Loucy (cell line): ENCODE results near the gene MIER2.

Experiments used
- H2AFZ ChIP-seq: fragments of 200-600 bp; sonication (generic); 2 replicates; pipeline ENCODE4 v1.6.0; 2016; ENCODE audit warnings: antibody characterized with exemption, mild to moderate bottlenecking, low read length, moderate library complexity
- H3F3A ChIP-seq: fragments of 200-600 bp; 2 replicates; pipeline ENCODE4 v1.6.0; 2016; ENCODE audit warnings: antibody characterized with exemption, low read depth, mild to moderate bottlenecking
- H3K27me3 ChIP-seq: fragments of 200-600 bp; sonication (generic); 2 replicates; pipeline ENCODE4 v1.6.1; 2014; ENCODE audit warnings: low read length, mild to moderate bottlenecking; ENCODE audit not compliant: insufficient read depth, poor library complexity, severe bottlenecking
- H3K36me3 ChIP-seq: fragments of 200-600 bp; sonication (generic); 2 replicates; pipeline ENCODE4 v1.6.1; 2016; ENCODE audit warnings: low read length; ENCODE audit not compliant: insufficient read depth
- H3K4me1 ChIP-seq: fragments of 200-600 bp; sonication (generic); 2 replicates; pipeline ENCODE4 v1.5.1; 2014; ENCODE audit warnings: low read length, mild to moderate bottlenecking; ENCODE audit not compliant: insufficient read depth, poor library complexity, severe bottlenecking
- H3K4me2 ChIP-seq: fragments of 200-600 bp; sonication (generic); 2 replicates; pipeline ENCODE4 v1.6.0; 2014; ENCODE audit warnings: antibody characterized with exemption, low read length, low read depth, mild to moderate bottlenecking; ENCODE audit not compliant: poor library complexity, severe bottlenecking
- H3K4me3 ChIP-seq: fragments of 200-600 bp; sonication (generic); 2 replicates; pipeline ENCODE4 v1.5.1; 2014; ENCODE audit warnings: low read length, mild to moderate bottlenecking, mixed read lengths; ENCODE audit not compliant: poor library complexity, severe bottlenecking
- H3K79me2 ChIP-seq: fragments of 200-600 bp; sonication (generic); 2 replicates; pipeline ENCODE4 v1.6.1; 2014; ENCODE audit warnings: low read length; ENCODE audit not compliant: insufficient read depth
- H3K9ac ChIP-seq: fragments of 200-600 bp; sonication (generic); 2 replicates; pipeline ENCODE4 v1.6.0; 2014; ENCODE audit warnings: mild to moderate bottlenecking, low read depth, low read length, moderate library complexity; ENCODE audit not compliant: poor library complexity, severe bottlenecking
- H3K9me2 ChIP-seq: fragments of 200-600 bp; sonication (generic); replicated peaks from 2 replicates; pipeline ENCODE4 v1.6.1; 2016; ENCODE audit warnings: low read depth, low read length, mixed read lengths
- H3K9me3 ChIP-seq: fragments of 200-600 bp; sonication (generic); 2 replicates; pipeline ENCODE4 v1.6.1; 2014; ENCODE audit warnings: mild to moderate bottlenecking, antibody characterized with exemption, low read length, low read depth; ENCODE audit not compliant: insufficient read depth
- H4K20me1 ChIP-seq: fragments of 200-600 bp; sonication (generic); 2 replicates; pipeline ENCODE4 v1.6.0; 2014; ENCODE audit warnings: antibody characterized with exemption, low read length, mild to moderate bottlenecking; ENCODE audit not compliant: insufficient read depth, poor library complexity, severe bottlenecking
- EZH2phosphoT487 ChIP-seq: fragments of 200-600 bp; IDR thresholded peaks from 2 replicates; pipeline ENCODE4 v1.6.1; 2018; ENCODE audit warnings: antibody characterized with exemption, mild to moderate bottlenecking, moderate library complexity, borderline replicate concordance
- TF ChIP-seq, protein P1 (sequence below): fragments of 200-600 bp; sonication (generic); conservative IDR thresholded peaks from 2 replicates; pipeline ENCODE4 v1.5.1; 2014; ENCODE audit warnings: mild to moderate bottlenecking, antibody characterized with exemption, low read length

MIER2 gene

GRCh38 chr19:347946-348861, 3.6 kb upstream of the MIER2 start:
- H3K27me3 ChIP-seq: no peaks in the 10 kb centered on the region
- no peak overlapping the region for H2AFZ ChIP-seq
- no peaks in the 10 kb centered on the region for H3K9me2 ChIP-seq
- H3K9me3 ChIP-seq: no peaks in the 10 kb centered on the region; the same call in 1 of the 2 replicates
- no peaks in the 10 kb centered on the region for H3K36me3 ChIP-seq
- no peaks in the 10 kb centered on the region for H4K20me1 ChIP-seq
- peaks cover 13% of the 10 kb centered on the region for H3K4me1 ChIP-seq
- no peak overlapping the region for H3K4me2 ChIP-seq
- H3F3A ChIP-seq: no peaks in the 10 kb centered on the region
- peaks cover 10% of the 10 kb centered on the region for H3K79me2 ChIP-seq
- TF ChIP-seq, protein P1, sequence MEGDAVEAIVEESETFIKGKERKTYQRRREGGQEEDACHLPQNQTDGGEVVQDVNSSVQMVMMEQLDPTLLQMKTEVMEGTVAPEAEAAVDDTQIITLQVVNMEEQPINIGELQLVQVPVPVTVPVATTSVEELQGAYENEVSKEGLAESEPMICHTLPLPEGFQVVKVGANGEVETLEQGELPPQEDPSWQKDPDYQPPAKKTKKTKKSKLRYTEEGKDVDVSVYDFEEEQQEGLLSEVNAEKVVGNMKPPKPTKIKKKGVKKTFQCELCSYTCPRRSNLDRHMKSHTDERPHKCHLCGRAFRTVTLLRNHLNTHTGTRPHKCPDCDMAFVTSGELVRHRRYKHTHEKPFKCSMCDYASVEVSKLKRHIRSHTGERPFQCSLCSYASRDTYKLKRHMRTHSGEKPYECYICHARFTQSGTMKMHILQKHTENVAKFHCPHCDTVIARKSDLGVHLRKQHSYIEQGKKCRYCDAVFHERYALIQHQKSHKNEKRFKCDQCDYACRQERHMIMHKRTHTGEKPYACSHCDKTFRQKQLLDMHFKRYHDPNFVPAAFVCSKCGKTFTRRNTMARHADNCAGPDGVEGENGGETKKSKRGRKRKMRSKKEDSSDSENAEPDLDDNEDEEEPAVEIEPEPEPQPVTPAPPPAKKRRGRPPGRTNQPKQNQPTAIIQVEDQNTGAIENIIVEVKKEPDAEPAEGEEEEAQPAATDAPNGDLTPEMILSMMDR: no peak
- TF ChIP-seq EZH2phosphoT487: no peak
- no peak overlapping the region for H3K4me3 ChIP-seq
- H3K9ac ChIP-seq: no peak overlapping the region

- Histone ChIP-seq H3K79me2 (peaks cover 38% of the 10 kb centered on the region), H3F3A (no peaks in the 10 kb centered on the region), H3K4me2 (peak overlapping the region; percentile 66), H3K36me3 (no peaks in the 10 kb centered on the region), H2AFZ (peak overlapping the region; percentile 83), H4K20me1 (peaks cover 9% of the 10 kb centered on the region), H3K4me3 (peak overlapping the region; percentile 67), H3K9me2 (no peaks in the 10 kb centered on the region), H3K9me3 (no peaks in the 10 kb centered on the region; the same call in 1 of the 2 replicates), H3K9ac (peak overlapping the region; percentile 50), H3K27me3 (no peaks in the 10 kb centered on the region), H3K4me1 (peaks cover 38% of the 10 kb centered on the region)
- TF ChIP-seq, protein P1: no peak
Measured at GRCh38 chr19:345320-345879, 804 bp upstream of the MIER2 start.

GRCh38 chr19:343941-344624, 513 bp downstream of the MIER2 start:
- H3K27me3 ChIP-seq: no peaks in the 10 kb centered on the region
- H3K9me2 ChIP-seq: no peaks in the 10 kb centered on the region
- no peaks in the 10 kb centered on the region for H3K36me3 ChIP-seq
- peak overlapping the region; percentile 94 for H3K9ac ChIP-seq
- peak overlapping the region; percentile 70 for H2AFZ ChIP-seq
- peak overlapping the region; percentile 100 for H3K4me3 ChIP-seq
- no peaks in the 10 kb centered on the region for H3K9me3 ChIP-seq
- H3F3A ChIP-seq: no peaks in the 10 kb centered on the region
- H4K20me1 ChIP-seq: peaks cover 14% of the 10 kb centered on the region
- peaks cover 50% of the 10 kb centered on the region for H3K79me2 ChIP-seq
- H3K4me2 ChIP-seq: peak overlapping the region; percentile 99
- peaks cover 49% of the 10 kb centered on the region for H3K4me1 ChIP-seq
- TF ChIP-seq, protein P1: no peak
- TF ChIP-seq EZH2phosphoT487: no peak
